NCI-H2107 treated with DMSO at 0.1 percent for 48 hours (cell line): Measurements from ENCODE around the gene ATP9A.
"Not testable (repeated sequence)": the region's sequence is repeated elsewhere in the genome, so short reads cannot be mapped to it uniquely, and the experiment has no call there.

ENCODE experiments used
- DNase-seq: peaks from one replicate; lab custom pipeline; 2025; ENCODE audit not compliant: unreplicated experiment; lab: John Stamatoyannopoulos, UW

Gene ATP9A

DNA sequence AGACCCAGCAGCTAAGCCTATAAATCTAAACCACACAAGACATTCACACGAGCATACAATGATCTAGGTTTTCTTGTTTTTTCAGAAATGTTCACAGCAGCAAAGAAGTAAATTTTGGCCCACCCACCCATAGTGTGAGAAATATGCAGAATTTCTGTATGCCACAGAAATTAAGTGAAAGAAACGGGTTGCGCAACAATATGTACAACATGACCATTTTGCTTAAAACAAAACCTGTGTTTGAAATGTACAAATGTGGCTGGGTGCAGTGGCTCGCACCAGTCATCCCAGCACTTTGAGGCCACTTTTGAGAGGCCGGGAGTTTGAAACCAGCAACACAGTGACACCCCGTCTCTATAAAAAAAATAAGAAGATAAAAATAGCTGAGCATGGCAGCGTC lies 24.8 kb upstream of the ATP9A start:
- no peak for DNase-seq

DNA sequence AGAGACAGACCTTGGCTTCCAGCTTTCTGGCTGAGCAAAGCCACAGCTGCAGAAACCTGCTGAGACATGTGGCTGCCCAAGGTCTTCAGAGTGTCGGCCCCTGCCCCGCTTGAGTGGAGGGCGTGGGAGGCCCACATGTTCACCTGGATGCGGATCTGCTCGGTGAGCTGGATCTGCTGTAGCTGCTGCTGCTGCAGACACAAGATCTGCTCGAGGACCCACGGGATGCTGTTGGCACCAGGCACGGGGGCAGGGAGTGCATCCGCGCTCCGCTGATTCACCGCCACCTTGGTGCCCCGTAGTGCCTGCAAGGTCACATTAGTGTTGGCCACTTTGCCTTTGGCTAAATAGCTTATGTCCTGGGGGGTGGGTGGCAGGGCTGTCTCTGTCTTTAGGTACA lies 23.4 kb upstream of the ATP9A start:
- no peak for DNase-seq

DNA sequence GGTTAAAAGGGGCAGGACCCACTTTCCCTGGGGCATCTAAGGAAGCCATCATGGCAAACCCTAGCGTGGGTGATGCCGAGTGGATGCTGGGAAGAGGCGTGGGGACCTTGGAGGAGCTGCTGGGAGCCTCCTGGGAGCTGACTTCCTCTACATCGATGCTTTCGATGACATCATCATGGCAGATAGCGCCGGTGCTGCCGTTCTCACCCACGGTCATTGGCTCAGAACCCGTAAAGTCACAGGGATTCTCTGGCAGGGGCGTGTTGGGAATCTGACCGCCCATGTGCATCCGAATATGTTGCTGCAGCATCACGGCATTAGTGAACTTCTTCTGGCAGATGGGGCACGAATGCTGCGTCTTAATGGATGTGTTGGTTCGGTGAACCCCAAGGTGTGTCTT lies 22.1 kb upstream of the ATP9A start:
- no peak for DNase-seq

DNA sequence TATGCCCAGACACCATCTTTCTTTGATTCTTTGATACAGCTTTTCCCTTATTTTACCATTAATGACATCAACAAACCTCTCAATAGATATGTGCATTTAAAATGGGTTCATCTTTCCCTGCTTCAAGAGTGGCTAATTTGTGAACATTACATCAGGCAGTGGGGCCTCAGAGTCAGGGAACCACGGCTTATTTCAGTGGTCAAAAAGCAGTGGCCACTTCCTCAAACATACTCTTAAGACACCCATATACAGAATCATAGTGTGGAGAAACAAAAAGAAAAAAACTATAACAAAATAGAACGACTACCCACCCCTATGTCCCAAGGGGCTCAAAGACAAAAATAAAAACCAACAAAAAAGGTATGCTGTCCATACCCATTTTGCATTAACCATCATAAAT lies 21.2 kb upstream of the ATP9A start:
- DNase-seq = no peak

DNA sequence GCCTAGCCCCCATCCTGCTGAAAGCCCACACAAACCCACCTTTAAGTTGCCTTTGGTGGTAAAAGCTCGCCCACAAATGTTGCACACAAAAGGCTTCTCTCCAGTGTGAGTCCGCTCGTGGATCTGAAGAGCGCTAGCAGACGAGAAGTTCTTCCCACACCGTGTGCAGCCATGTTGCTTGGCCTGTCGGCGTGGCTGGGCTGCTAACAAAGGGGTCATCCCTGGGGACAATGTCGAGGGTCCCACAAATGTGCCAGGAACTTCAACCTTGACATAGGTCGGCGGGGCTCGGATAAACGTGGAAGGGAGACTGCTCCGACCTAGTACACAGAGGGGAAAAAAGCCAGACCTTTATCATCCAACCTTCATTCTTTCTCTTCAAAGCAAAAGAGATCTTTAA lies 20.6 kb upstream of the ATP9A start:
- no peak for DNase-seq

DNA sequence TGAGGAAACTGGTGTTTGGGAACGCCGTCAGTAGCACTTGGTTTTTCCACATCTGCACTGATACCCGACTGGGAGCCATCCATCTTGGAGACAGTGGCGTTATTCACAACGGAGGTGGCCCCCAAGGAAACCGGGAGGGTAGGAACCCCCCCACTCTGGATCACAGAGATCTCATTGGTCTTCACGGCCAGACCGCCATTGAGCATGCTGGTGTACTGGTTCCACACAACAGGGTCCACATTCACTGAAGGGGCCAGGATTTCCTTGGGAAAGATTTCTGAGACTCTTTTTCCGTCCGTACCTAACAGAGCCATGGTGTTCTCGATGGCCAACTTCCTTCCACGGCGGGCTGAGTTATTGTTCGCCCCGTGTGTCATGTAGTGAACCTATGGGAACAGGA lies 16.1 kb upstream of the ATP9A start:
- no peak for DNase-seq

DNA sequence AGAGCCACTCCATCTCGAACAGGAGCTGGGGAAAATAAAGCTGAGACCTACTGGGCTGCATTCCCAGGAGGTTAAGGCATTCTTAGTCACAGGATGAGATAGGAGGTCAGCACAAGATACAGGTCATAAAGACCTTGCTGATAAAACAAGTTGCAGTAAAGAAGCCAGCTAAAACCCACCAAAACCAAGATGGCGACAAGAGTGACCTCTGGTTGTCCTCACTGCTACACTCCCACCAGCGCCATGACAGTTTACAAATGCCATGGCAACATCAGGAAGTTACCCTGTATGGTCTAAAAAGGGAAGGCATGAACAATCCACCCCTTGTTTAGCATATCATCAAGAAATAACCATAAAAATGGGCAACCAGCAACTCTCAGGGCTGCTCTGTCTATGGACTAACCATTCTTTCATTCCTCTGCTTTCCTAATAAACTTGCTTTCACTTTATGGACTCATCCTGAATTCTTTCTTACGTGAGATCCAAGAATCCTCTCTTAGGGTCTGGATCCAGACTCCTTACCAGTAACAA lies 10.1 kb upstream of the ATP9A start:
- DNase-seq = not testable (repeated sequence)

DNA sequence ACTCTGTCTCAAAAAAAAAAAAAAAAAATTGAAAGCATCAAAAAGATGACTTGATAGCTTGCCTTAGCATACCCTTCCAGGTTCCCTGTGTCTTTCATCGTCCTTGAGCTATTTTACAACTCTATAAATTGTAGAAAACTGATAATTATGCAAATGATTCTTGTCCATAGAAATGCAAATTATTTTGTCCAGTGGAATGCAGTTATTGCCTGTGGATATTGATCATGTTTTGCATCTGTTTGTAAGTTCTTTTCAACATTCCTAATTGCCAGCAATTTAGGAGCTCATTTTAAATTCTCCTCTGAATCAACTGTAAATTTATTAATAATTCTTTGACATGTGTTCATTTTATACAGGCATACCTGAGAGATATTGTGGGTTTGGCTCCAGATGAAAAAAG lies 7.1 kb upstream of the ATP9A start:
- no peak for DNase-seq

DNA sequence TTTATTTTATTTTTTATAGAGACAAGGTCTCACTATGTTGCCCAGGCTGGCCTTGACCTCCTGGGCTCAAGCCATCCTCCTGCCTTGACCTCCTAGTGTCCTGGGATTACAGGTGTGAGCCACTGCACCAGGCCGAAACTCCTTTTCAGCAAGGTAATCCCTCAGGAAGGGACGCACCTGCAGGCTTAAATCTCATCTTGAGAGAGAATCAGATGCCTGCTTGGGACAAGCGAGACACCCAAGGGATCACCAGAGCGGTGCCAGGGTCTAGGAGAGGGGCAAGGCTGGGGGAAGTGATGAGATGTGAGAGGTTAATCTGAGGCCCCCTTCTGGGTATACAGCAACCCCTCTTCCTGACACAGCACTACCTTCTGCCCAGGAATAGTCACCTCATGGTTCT lies 4.0 kb upstream of the ATP9A start:
- DNase-seq = no peak

DNA sequence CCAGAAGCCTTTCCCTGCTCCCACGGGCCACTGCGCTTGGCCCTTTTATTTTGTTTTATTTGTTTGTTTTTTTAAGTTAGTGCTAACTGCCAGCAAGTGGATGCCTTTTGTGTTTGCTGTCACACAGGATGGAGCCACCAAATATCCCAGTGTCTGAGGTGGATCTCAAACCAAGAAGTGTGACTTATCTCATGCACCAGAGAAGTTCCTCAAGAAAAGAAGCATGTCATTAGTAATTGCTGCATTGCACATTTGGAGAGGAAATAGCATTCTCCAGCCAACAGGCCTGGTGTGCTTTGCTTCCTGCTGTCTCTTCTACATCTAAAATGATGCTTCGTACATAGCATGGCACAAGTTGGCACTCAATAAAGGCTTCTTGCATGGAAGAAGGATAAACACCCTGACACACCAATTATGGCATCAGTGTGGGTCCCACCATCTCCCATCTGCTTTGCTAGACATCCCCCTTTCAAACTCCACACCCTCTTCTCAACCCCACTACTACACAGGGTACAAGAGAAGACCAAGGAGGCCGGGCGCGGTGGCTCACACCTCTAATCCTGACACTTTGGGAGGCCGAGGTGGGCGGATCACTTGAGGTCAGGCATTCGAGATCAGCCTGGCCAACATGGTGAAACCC lies 1.9 kb upstream of the ATP9A start:
- DNase-seq = no peak

DNA sequence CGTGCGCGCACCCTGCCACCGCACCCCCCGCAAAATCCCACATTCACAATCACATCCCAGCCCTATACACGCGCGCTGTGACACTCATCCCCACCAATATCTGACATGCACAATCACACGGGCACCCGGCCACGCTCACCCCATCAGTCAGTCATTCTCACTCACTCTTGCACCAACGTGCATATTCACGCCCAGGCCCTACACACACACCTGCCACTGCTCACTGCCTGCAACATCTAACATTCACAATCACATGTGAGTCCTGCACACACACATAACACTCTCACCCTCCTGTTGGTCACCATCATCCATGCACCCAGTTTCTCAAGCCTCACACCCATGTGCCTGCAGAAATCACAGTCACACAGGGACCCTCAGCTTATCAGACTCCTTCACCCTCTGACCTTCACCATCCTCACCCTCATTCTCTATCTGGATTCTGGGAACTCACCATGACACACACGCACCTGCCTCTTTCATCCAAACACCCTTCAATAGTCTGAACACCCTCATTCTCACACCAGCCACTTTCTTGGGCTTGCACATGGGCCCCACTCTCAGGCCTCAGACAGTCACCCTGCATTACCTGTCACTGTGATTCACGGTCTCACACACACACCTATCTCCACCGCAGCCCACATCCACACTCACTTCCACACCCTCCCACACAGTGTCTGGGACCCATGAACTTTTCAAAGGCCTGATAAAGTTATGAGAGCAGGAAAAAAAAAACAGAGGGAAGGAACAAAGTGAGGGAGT lies 748 bp upstream of the ATP9A start:
- DNase-seq = no peak

DNA sequence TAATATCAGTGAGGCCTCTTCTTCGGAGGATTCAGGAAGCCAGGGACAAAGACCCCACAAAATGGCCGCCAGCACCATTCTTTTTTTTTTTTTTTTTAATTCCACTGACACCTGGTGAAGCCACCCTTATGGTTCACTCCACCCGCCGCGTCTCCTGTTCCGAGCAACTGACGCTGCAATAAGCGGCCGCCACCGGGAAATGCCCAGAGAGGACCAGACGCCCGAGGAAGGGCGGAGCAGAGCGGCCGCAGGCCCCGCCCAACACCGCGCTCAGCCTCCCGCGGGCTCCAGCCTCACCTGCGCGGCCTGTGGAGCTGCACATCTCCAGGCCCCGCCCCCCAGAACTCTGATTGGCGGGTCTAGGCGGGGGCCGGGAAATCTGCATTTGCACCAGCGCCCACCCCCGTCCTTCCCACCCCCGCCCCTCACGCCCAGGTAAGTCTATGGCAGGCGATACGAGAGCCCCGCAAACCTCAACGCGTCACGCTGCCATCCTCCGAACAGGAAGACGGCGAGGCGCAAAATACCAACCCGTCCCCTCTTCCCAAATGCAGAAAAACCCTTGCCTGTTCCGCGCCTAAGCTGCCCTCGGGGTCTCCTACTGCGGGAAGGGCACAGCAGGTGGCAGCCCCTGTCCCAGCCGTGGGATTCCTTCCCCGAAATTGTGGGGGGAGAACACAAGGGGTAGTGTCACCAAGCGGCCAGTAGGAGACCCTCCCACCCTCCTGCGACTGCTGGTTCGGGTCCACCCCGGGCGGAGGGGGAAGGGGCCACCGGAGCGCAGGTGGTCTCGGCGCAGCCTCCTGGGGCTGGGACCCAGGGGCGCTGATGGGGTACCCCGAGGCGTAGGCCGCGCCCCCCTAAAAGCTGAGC lies 960 bp downstream of the ATP9A start:
- peak; percentile 93 for DNase-seq

DNA sequence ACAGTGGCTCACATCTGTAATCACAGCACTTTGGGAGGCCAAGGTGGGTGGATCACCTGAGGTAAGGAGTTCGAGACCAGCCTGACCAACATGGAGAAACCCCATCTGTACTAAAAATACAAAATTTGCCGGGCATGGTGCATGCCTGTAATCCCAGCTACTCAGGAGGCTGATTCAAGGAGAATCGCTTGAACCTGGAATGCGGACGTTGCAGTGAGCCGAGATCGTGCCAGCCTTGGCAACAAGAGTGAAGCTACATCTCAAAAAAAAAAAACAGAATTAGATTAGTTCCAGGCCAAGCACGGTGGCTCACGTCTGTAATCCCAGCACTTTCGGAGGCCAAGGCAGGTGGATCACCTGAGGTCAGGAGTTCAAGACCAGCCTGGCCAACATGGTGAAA lies 2.8 kb downstream of the ATP9A start:
- DNase-seq = not testable (repeated sequence)

DNA sequence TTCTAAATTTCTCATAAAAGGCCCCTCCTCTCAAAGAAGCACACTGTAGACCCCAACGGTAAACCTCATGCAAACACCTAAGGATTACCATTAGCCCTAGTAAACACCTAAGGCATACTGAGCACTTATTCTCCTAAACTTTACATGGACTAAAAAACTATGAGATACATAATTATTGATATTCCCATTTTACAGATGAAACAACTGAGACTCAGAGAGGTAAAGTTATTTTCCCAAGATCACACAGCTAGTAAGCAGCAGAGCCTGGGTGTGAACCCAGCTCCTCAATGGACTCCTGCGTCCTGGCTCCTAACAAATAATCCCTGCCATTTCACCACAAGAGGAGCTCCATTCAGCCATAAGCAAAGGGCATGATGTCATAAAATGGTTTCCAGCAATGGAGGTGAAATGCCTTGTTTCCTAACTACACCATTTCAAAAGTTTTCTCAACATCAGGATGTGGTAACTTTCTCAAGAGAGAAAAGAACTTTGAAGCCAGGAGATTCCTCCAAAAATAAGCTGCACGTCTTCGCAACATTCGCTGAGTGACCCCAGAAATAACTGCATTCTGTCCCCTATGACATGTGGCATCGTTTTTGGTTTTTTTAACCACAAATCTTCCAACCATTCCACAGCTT lies 4.1 kb downstream of the ATP9A start:
- DNase-seq = no peak

DNA sequence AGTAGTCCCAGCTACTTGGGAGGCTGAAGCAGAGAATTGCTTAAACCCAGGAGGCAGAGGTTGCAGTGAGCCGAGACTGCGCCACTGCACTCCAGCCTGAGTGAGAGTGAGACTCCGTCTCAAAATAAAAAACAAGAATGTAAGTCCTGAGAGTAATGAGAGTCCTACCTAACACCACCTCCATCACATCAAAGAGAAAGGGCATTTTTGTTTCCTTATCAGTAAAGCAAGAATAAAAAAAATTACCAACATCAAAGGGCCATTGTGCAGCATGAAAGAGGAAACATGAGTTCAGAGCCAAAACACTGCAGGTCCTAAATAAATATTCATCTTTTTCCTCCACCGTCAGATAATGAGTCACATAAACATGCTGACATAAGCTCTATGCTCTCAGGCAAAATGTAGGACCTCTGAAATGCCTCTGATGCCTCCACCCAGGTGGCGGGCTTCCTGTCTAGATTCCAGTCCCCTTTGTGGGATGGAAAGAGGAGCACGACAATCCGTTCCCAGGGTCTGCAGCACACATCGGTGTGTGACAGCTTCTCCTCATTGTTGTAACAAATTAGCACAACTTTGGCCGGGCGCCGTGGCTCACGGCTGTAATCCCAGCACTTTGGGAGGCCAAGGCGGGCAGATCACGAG lies 7.2 kb downstream of the ATP9A start:
- no peak for DNase-seq

DNA sequence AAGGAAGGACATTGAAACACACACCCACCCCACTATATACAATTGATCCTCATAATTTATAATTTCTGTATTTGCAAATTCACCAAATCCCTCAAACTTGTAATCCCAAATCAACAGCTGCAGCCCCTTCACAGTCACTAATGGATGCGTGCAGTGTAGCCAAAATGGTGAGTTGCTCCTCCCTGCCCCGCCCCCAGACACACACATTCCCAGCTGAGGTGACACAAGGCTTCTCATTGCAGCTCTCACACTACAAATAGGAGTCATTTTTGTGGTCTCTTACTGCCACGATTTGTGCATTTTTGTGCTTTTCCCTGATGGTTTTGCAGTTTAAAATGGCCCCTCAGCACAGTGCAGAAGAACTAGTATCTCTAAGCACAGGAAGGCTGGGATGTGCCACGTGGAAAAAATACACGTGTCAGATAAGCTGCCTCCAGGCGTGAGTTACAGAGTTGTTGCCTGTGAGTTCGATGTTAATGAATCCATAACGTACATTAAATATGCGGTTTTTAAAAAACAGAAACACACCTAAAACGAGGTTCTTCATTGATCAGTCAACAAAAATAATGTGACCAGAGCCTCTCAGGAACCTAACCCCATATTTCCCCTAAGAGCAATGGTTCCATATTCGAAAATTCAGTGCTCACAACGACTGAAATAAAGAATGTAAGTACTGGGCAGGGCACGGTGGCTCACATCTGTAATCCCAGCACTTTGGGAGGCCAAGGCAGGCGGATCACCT lies 8.2 kb downstream of the ATP9A start:
- no peak for DNase-seq

DNA sequence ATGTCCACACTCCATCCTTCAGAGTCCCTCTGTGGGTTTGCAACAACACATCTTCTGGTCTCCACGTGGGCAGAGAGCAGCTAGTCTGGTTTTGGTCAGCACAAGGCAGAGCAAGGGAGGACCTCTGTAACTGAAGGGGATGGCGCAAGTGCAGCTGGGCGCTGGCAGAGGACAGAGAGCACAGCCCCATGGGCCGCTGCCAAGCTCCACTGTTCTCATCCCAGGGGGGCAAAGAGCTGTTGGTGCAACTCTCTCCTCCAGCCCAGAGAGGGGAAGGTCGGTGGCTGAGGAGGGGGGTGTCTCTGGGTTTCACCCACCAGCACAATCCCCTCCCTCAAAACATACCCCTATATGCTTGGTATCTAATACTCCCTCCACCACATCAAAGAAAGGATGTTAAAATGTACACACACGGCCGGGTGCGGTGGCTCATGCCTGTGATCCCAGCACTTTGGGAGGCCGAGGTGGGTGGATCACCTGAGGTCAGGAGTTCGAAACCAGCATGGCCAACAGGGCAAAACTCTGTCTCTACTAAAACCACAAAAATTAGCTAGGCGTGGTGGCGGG lies 9.1 kb downstream of the ATP9A start:
- DNase-seq = no peak

DNA sequence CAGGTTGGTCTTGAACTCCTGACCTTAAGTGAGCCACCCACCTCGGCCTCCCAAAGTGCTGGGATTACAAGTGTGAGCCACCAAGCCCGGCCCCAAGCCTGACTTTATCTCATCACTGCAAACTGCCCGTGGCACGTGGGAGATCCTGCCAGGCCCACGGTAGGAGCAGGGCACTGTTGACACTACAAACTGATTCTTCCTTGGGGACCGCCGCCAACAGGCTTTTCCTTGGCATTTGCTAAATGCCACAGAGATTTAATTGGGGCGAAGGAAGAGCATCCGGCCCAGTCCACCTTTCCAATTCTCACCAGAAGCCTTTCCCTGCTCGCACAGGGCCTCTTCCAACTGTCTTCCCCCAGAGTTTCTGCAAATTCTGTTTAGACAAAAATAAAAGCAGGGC lies 11.0 kb downstream of the ATP9A start:
- no peak for DNase-seq

DNA sequence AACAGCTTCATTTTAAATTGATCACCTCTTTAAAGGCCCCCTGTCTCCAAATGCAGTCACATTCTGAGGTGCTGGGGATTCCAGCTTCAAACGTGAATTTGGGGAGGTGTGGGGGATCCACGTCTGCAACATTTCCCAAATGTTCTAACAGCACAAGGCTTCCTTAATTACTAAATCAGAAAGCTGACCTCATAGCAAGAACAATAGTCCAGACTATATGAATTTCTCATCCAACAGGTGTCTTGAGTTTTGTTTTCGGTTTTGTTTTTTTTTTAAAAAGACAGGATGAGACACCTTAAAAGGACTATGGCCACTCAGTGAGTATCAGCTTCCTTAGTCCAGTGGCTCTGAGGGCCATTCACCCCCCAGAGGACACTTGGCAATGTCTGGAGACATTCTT lies 11.5 kb downstream of the ATP9A start:
- no peak for DNase-seq

DNA sequence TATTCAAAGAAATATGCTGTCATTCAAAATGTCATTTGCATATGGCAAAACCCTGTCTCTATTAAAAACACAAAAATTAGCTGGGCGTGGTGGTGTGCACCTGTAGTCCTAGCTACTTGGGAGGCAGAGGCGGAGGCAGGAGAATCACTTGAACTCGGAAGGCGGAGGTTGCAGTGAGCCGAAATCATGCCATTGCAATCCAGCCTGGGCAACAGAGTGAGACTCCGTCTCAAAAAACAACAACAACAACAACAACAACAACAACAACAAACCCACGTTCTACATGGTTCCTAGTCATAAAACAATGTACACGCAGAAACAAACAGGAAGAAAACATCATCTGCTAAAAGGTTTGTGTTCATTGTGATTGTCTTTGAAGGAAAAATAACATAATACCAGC lies 15.0 kb downstream of the ATP9A start:
- not testable (repeated sequence) for DNase-seq
